BLaER1 treated with 17β-estradiol and CSF1 and Interleukin-3, amounts not matched to agents 10 nM and 100 nM (cell line): ENCODE data around the gene LMNB1.
"Not testable (repeated sequence)": the region's sequence is repeated elsewhere in the genome, so short reads cannot be mapped to it uniquely, and the experiment has no call there.

Source experiments
- H3K27ac ChIP-seq, 11 experiments: shearing (Covaris generic); formaldehyde crosslinking; 2 replicates each; pipeline ENCODE4 v1.8.1; 2022
- H3K27me3 ChIP-seq, 11 experiments: shearing (Covaris generic); formaldehyde crosslinking; 2 replicates each; pipeline ENCODE4 v1.8.1; 2022
- H3K36me3 ChIP-seq, 11 experiments: shearing (Covaris generic); formaldehyde crosslinking; 2 replicates each; pipeline ENCODE4 v1.8.1; 2022
- H3K4me1 ChIP-seq, 10 experiments: shearing (Covaris generic); formaldehyde crosslinking; 2 replicates each; pipeline ENCODE4 v1.8.1; 2022
- H3K4me2 ChIP-seq, 11 experiments: shearing (Covaris generic); formaldehyde crosslinking; 2 replicates each; pipeline ENCODE4 v1.8.1; 2022
- H3K4me3 ChIP-seq, 10 experiments: shearing (Covaris generic); formaldehyde crosslinking; 2 replicates each; pipeline ENCODE4 v1.8.1; 2022
- H3K9ac ChIP-seq, 11 experiments: shearing (Covaris generic); formaldehyde crosslinking; 2 replicates each; pipeline ENCODE4 v1.8.1; 2022
- H3K9me3 ChIP-seq, 11 experiments: shearing (Covaris generic); formaldehyde crosslinking; replicated peaks in 1 of 11; 2 replicates each; pipeline ENCODE4 v1.8.1; 2022
- H4K20me1 ChIP-seq, 11 experiments: shearing (Covaris generic); formaldehyde crosslinking; 2 replicates each; pipeline ENCODE4 v1.8.1; 2022
- Cebpa-rat ChIP-seq, 11 experiments: shearing (Covaris generic); IDR thresholded peaks; 2 replicates each; pipeline ENCODE4 v1.8.1; 2022

The LMNB1 gene

GRCh38 chr5:126819253-126819652, 42.3 kb downstream of the LMNB1 start:
- Histone ChIP-seq H3K9ac (no peak overlapping the region), H4K20me1 (peaks cover 0 to 72% (median 42%) of the 10 kb centered on the region in 11 experiments; a peak in 13 of 22 replicates), H3K36me3 (peaks cover 21 to 100% (median 100%) of the 10 kb centered on the region in 11 experiments; a peak in 21 of 22 replicates), H3K4me1 (peaks cover 0 to 17% (median 6%) of the 10 kb centered on the region in 10 experiments; a peak in 11 of 20 replicates), H3K27ac (no peak overlapping the region), H3K4me2 (no peak overlapping the region), H3K9me3 (no peaks in the 10 kb centered on the region), H3K4me3 (no peak overlapping the region), H3K27me3 (no peaks in the 10 kb centered on the region)
- no peak for TF ChIP-seq Cebpa-rat (IDR thresholded peaks at IDR 0.05)

DNA sequence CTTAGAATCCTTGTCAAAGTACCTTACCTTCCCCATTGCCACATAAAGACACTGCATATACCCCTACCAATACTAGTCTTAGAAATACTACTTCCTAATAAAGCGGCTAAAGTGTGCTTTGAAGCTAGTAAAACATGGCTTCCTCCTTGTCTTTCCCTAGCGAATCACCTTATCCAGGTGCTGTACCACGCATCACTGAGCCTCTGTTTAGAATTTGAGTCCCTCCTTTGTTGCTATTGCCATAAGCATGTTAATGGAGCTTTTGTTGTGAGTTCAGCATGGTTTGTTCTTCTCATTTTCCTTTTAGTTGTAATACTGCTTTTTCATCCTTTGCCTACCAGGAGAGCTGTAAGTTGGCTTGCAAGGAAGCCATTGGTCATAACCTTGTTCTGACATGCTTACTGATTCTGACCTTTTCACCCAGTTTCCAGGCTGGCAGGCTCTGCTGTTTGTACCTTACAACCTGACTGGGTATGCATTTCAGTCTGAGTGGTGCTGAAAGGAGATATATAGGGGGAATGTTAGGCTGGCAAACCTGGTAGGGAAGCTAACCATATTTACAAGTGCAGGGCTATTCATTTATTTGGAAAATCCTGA, 49.8 kb downstream of the LMNB1 start:
- peaks cover 0 to 20% (median 2%) of the 10 kb centered on the region in 10 experiments; a peak in 5 of 20 replicates for H3K4me1 ChIP-seq
- peaks cover 0 to 74% (median 42%) of the 10 kb centered on the region in 11 experiments; a peak in 17 of 22 replicates for H4K20me1 ChIP-seq
- no peak overlapping the region for H3K27ac ChIP-seq
- no peaks in the 10 kb centered on the region for H3K9me3 ChIP-seq
- H3K27me3 ChIP-seq = no peaks in the 10 kb centered on the region
- no peak for TF ChIP-seq Cebpa-rat (IDR thresholded peaks at IDR 0.05)
- H3K4me2 ChIP-seq = no peak overlapping the region
- no peak overlapping the region for H3K9ac ChIP-seq
- no peak overlapping the region for H3K4me3 ChIP-seq
- H3K36me3 ChIP-seq = peaks cover 43 to 100% (median 98%) of the 10 kb centered on the region in 11 experiments

DNA sequence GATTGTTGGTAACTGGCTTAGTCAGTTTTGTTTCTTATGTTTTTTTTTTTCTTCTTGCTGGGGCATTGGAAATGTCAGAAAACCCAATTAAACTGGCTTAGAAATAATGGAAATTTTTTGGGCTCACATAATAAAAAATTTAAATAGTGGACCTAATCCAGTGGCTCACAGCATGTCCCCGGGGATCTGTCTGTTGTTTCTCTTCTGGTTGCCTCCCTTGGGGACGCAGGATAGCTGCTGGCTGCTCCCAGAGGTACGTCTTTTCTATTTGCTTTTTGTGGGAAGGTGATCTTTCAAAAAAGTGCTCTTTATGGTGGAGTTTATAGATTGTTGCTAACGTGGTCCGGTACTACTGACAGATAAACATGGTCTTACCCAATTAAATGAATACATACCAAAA, 52.2 kb downstream of the LMNB1 start:
- Histone ChIP-seq H3K4me1 (peaks cover 0 to 20% (median 2%) of the 10 kb centered on the region in 10 experiments; a peak in 5 of 20 replicates), H3K4me3 (no peak overlapping the region), H3K36me3 (peaks cover 55 to 100% (median 98%) of the 10 kb centered on the region in 11 experiments), H3K9ac (no peak overlapping the region), H3K9me3 (no peaks in the 10 kb centered on the region), H3K4me2 (peak overlapping the region in 3 of 11 experiments; percentile 7 to 28 (median 28); a peak in 2 of 22 replicates), H4K20me1 (peaks cover 0 to 79% (median 46%) of the 10 kb centered on the region in 11 experiments; a peak in 15 of 22 replicates), H3K27ac (no peak overlapping the region), H3K27me3 (no peaks in the 10 kb centered on the region)
- TF ChIP-seq Cebpa-rat (IDR thresholded peaks at IDR 0.05) = no peak

GRCh38 chr5:126830061-126830460, 53.1 kb downstream of the LMNB1 start:
- H3K27me3 ChIP-seq = no peaks in the 10 kb centered on the region
- H3K36me3 ChIP-seq = peaks cover 58 to 100% (median 100%) of the 10 kb centered on the region in 11 experiments
- H3K4me1 ChIP-seq = peaks cover 0 to 20% (median 2%) of the 10 kb centered on the region in 10 experiments; a peak in 5 of 20 replicates
- peaks cover 0 to 85% (median 49%) of the 10 kb centered on the region in 11 experiments; a peak in 15 of 22 replicates for H4K20me1 ChIP-seq
- no peak overlapping the region for H3K4me3 ChIP-seq
- no peak for TF ChIP-seq Cebpa-rat (IDR thresholded peaks at IDR 0.05)
- no peaks in the 10 kb centered on the region for H3K9me3 ChIP-seq
- H3K4me2 ChIP-seq = no peak overlapping the region
- no peak overlapping the region for H3K9ac ChIP-seq
- H3K27ac ChIP-seq = no peak overlapping the region

DNA sequence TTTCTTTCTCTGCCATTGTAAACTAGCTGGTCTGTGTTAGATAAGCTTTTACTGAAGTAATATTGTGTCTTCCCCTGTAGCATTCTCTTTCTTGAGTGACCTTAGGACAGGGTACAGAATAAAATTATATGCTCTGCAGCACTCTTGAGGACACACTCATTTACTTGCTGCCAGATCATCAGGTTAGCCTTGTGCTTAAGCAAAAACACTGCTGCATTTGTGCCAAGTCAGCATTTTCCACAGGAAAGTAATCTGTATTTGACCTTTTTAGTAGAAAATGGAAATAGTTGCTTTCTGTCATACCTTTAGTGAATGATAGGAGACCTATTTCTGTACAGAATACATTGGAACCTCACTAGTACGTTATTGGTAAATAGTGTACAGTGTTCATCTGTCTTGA, 54.2 kb downstream of the LMNB1 start:
- Histone ChIP-seq H3K9ac (no peak overlapping the region), H3K36me3 (peaks cover 51 to 100% (median 100%) of the 10 kb centered on the region in 11 experiments; a peak in 21 of 22 replicates), H3K4me2 (no peak overlapping the region), H3K27ac (no peak overlapping the region), H3K4me3 (no peak overlapping the region), H3K27me3 (no peaks in the 10 kb centered on the region), H3K9me3 (no peaks in the 10 kb centered on the region), H3K4me1 (peaks cover 0 to 20% (median 2%) of the 10 kb centered on the region in 10 experiments; a peak in 5 of 20 replicates), H4K20me1 (peaks cover 0 to 89% (median 45%) of the 10 kb centered on the region in 11 experiments; a peak in 15 of 22 replicates)
- TF ChIP-seq Cebpa-rat (IDR thresholded peaks at IDR 0.05) = no peak

DNA sequence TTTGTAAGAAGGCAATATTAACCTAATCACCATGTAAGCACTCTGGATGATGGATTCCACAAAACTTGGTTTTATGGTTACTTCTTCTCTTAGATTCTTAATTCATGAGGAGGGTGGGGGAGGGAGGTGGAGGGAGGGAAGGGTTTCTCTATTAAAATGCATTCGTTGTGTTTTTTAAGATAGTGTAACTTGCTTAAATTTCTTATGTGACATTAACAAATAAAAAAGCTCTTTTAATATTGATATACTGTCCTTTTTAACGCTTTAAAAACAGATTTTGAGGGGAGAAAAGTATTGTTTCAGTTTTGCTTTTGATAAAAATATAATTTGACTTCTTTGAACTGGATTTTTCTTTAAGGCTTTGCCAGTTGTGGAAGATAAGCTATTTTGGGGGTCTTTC, 59.8 kb downstream of the LMNB1 start:
- Histone ChIP-seq H3K27me3 (no peaks in the 10 kb centered on the region), H3K4me2 (no peak overlapping the region), H3K9me3 (no peaks in the 10 kb centered on the region), H3K36me3 (peaks cover 23 to 77% (median 71%) of the 10 kb centered on the region in 11 experiments; a peak in 21 of 22 replicates), H3K4me1 (no peaks in the 10 kb centered on the region), H4K20me1 (peaks cover 0 to 49% (median 13%) of the 10 kb centered on the region in 11 experiments; a peak in 10 of 22 replicates), H3K9ac (no peak overlapping the region), H3K4me3 (no peak overlapping the region), H3K27ac (no peak overlapping the region)
- TF ChIP-seq Cebpa-rat (IDR thresholded peaks at IDR 0.05) = no peak

DNA sequence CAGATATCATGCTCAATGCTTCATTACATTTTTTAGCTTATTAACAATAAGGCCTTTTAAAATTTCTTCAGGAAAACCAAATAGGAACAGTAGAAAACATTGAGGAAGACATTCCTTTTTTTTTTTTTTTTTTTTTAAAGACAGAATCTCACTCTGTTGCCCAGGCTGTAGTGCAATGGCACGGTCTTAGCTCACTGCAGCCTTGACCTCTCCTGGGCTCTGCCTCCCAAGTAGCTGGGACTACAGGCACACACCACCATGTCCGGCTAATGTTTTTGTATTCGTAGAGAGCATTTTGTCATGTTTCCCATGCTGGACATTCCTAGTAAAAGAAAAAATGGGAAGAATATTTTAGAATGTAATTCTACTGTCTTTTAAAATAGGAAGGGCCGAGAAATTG, 60.3 kb downstream of the LMNB1 start:
- Histone ChIP-seq H3K4me2 (no peak overlapping the region), H3K9me3 (no peaks in the 10 kb centered on the region), H3K27ac (no peak overlapping the region), H3K4me1 (no peaks in the 10 kb centered on the region), H3K36me3 (peaks cover 23 to 72% (median 66%) of the 10 kb centered on the region in 11 experiments; a peak in 21 of 22 replicates), H3K4me3 (no peak overlapping the region), H4K20me1 (peaks cover 0 to 48% (median 13%) of the 10 kb centered on the region in 11 experiments; a peak in 10 of 22 replicates), H3K9ac (no peak overlapping the region), H3K27me3 (no peaks in the 10 kb centered on the region)
- TF ChIP-seq Cebpa-rat (IDR thresholded peaks at IDR 0.05) = no peak

DNA sequence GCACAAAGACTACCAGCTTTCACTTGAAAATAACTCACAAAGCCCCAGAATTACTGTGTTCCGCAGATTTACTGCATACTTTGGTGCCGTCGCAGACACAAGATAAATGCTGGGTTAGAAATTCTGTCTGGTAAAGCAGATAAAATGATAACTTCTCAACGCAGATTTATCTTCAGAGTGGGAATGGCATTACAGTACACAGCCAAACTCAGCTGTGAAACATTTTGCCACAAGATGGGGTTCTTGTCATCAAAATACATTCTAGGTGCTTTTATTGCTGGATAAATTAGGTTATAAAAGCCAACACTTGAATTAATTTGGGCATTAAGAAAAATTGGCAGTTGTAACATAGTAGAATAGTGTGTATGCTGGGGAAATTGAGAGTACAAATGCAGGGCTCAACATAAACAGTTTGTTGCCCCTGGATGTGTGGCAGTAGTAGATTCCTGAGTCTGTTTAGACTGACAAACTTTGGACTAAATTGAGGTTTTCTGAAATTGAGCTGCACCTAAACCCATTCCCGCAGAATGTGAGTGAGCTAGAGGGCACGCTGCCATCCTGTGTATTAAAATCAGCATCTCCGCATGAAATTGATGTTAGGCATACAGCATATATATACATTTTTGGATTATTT, 61.1 kb downstream of the LMNB1 start:
- Histone ChIP-seq H3K36me3 (peaks cover 17 to 64% (median 58%) of the 10 kb centered on the region in 11 experiments; a peak in 21 of 22 replicates), H3K27ac (no peak overlapping the region), H3K4me2 (no peak overlapping the region), H3K9ac (no peak overlapping the region), H3K4me1 (no peaks in the 10 kb centered on the region), H3K27me3 (no peaks in the 10 kb centered on the region), H3K9me3 (no peaks in the 10 kb centered on the region), H4K20me1 (peaks cover 0 to 41% (median 13%) of the 10 kb centered on the region in 11 experiments; a peak in 9 of 22 replicates), H3K4me3 (no peak overlapping the region)
- TF ChIP-seq Cebpa-rat (IDR thresholded peaks at IDR 0.05) = no peak

DNA sequence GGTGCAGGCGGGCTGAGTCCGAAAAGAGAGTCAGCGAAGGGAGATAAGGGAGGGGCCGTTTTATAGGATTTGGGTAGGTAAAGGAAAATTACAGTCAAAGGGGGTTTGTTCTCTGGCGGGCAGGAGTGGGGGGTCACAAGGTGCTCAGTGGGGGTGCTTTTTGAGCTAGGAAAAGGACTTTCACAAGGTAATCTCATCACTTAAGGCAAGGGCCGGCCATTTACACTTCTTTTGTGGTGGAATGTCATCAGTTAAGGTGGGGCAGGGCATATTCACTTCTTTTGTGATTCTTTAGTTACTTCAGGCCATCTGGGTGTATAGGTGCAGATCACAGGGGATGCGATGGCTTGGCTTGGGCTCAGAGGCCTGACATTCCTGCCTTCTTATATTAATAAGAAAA, 62.5 kb downstream of the LMNB1 start:
- not testable (repeated sequence) for H3K4me1 ChIP-seq, H3K9me3 ChIP-seq, H3K4me3 ChIP-seq, H3K9ac ChIP-seq, H3K4me2 ChIP-seq, H3K27ac ChIP-seq, H3K27me3 ChIP-seq
- H4K20me1 ChIP-seq = peaks cover 0 to 27% (median 6%) of the 10 kb centered on the region in 11 experiments; a peak in 7 of 22 replicates
- H3K36me3 ChIP-seq = peaks cover 4 to 50% (median 44%) of the 10 kb centered on the region in 11 experiments; a peak in 21 of 22 replicates

DNA sequence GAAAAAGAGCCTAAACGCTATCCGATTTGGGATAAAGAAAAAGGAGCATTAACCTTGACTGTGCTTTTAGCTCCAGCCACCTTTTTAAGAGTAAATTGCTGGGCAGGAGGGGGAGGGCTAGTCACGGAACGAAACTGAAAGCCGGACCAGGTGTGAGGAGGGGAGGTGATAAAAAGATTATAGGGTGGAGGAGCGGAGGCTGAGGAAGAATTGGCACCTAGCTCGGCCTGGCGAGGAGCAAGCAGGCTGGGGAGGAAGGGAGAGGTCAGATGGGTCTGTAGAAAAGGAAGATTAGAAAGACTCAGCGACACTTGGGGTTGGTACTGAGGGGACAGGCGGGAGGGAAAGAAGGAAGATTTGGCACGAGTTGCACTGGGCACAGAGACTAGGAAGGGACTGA, 66.4 kb downstream of the LMNB1 start:
- peaks cover 22 to 32% (median 28%) of the 10 kb centered on the region in 10 experiments for H3K4me1 ChIP-seq
- H3K36me3 ChIP-seq = peaks cover 0 to 11% (median 6%) of the 10 kb centered on the region in 11 experiments; a peak in 15 of 22 replicates
- not testable (repeated sequence) for H3K4me2 ChIP-seq, H3K9me3 ChIP-seq, H4K20me1 ChIP-seq, H3K27me3 ChIP-seq, H3K9ac ChIP-seq, H3K27ac ChIP-seq, H3K4me3 ChIP-seq

GRCh38 chr5:126845470-126846070, 68.6 kb downstream of the LMNB1 start:
- H3K4me2 ChIP-seq = peak overlapping the region; percentile 39 to 89 (median 64)
- not testable (repeated sequence) for H3K27me3 ChIP-seq, H4K20me1 ChIP-seq, H3K36me3 ChIP-seq, H3K9me3 ChIP-seq, H3K4me3 ChIP-seq
- peak overlapping the region in 8 of 11 experiments; percentile 43 to 74 (median 62); a peak in 14 of 22 replicates for H3K27ac ChIP-seq
- peaks cover 28 to 42% (median 33%) of the 10 kb centered on the region in 10 experiments for H3K4me1 ChIP-seq
- H3K9ac ChIP-seq = peak overlapping the region in 5 of 11 experiments; percentile 44 to 59 (median 54); a peak in 6 of 22 replicates
